Panc1 (cell line): Measurements from ENCODE around the gene HOXB3. TPM values are rescaled to one million over a fixed set of nuclear protein-coding genes. Genes with fewer than 3 reads are reported as not detected.

Source experiments
- ATAC-seq: fragments of 200-7000 bp; cut with Tn5 transposase; 2 replicates; pipeline ENCODE4 v1.9.1; 2020; ENCODE audit warnings: mild to moderate bottlenecking, moderate library complexity
- BruUV-seq: library from RNA; stranded (reverse); fragments of 400-500 nt; replicated peaks from 2 replicates; lab custom pipeline; 2021; lab: Mats Ljungman, UMichigan
- CTCF ChIA-PET: fragments of 300-600 bp; sonication (Branson Sonifier 250); formaldehyde crosslinking; loops from one replicate; lab custom pipeline; 2022; ENCODE audit warnings: antibody characterized with exemption; lab: Charles Lee
- POLR2A ChIA-PET: fragments of 300-600 bp; sonication (Branson Sonifier 250); formaldehyde crosslinking; loops from one replicate; lab custom pipeline; 2022; ENCODE audit warnings: antibody characterized with exemption; lab: Charles Lee
- DNase-seq: peaks from one replicate; pipeline ENCODE4 v3.0.0-alpha.2; 2010; ENCODE audit warnings: low read depth, low spot score
- H3K27ac ChIP-seq: 2 replicates; pipeline ENCODE4 v1.5.1; 2011; ENCODE audit warnings: mild to moderate bottlenecking, low read length, inconsistent platforms
- H3K27me3 ChIP-seq: fragments of 200-500 bp; sonication (Bioruptor generic); 2 replicates; pipeline ENCODE4 v1.6.0; 2014; ENCODE audit warnings: low read length, inconsistent platforms; ENCODE audit not compliant: control insufficient read depth, insufficient read depth
- H3K36me3 ChIP-seq: fragments of 200-500 bp; sonication (Bioruptor generic); 2 replicates; pipeline ENCODE4 v1.5.1; 2014; ENCODE audit warnings: inconsistent platforms, mild to moderate bottlenecking, low read length, moderate library complexity; ENCODE audit not compliant: control insufficient read depth, insufficient read depth
- H3K4me1 ChIP-seq: 2 replicates; pipeline ENCODE4 v1.5.1; 2011; ENCODE audit warnings: inconsistent platforms, mild to moderate bottlenecking, low read length, moderate library complexity; ENCODE audit not compliant: control insufficient read depth, insufficient read depth
- H3K4me3 ChIP-seq, 2 experiments: 2 replicates each; pipeline ENCODE4 v1.5.1; 2011 to 2012; ENCODE audit warnings: low read depth in 2 of 2, low read length in 2 of 2, mild to moderate bottlenecking in 2 of 2, inconsistent platforms in 1 of 2, moderate library complexity in 1 of 2
- H3K9me3 ChIP-seq: fragments of 200-500 bp; sonication (Bioruptor generic); 2 replicates; pipeline ENCODE4 v1.5.1; 2014; ENCODE audit warnings: low read depth, mild to moderate bottlenecking, inconsistent platforms, low read length, moderate library complexity; ENCODE audit not compliant: control insufficient read depth, insufficient read depth
- CTCF ChIP-seq: fragments of 450-650 bp; IDR thresholded peaks from 2 replicates; pipeline ENCODE4 v1.5.1; 2017; ENCODE audit warnings: mild to moderate bottlenecking
- POLR2AphosphoS5 ChIP-seq: IDR thresholded peaks from 2 replicates; pipeline ENCODE4 v1.6.1; 2012; ENCODE audit warnings: mild to moderate bottlenecking, low read depth, low read length, moderate library complexity
- REST ChIP-seq, 2 experiments: IDR thresholded peaks; 2 replicates each; pipeline ENCODE4 v1.6.1; 2011 to 2012; ENCODE audit warnings: low read depth in 2 of 2, control low read depth in 1 of 2, low read length in 1 of 2, mild to moderate bottlenecking in 1 of 2, moderate library complexity in 1 of 2; ENCODE audit not compliant: insufficient read depth in 1 of 2
- SIN3A ChIP-seq: IDR thresholded peaks from 2 replicates; pipeline ENCODE4 v1.6.1; 2012; ENCODE audit warnings: low read depth, mild to moderate bottlenecking, low read length, moderate library complexity, borderline replicate concordance; ENCODE audit not compliant: insufficient read depth
- TCF7L2 ChIP-seq: IDR thresholded peaks from 2 replicates; pipeline ENCODE4 v1.6.1; 2011; ENCODE audit warnings: mild to moderate bottlenecking, low read depth, low read length, inconsistent platforms
- in situ Hi-C: cut with HindIII; loops from 2 replicates; pipeline ENCODE4 v1.10.0; 2016; ENCODE audit warnings: low sequenced_read_pairs, low pct_unique_long_range_greater_than_20kb
- intact Hi-C: fragments of 100-400 bp; cut with micrococcal nuclease; formaldehyde crosslinking; loops from one replicate; pipeline ENCODE4 v1.10.0; 2022; ENCODE audit not compliant: unreplicated experiment
- total RNA-seq: library from RNA; stranded (reverse); gene quantifications from one replicate; pipeline ENCODE4 v1.2.1, GENCODE V29; 2021; ENCODE audit not compliant: unreplicated experiment

The HOXB3 gene
- total RNA-seq, 1 experiment from 2014 or later, result 127 TPM

GRCh38 chr17:48582750-48583069 is 7.3 kb downstream of the HOXB3 start:
- TF ChIP-seq TCF7L2 (no peak), POLR2AphosphoS5 (no peak)
- peaks cover 66% of the 10 kb centered on the region for H3K4me1 ChIP-seq
- no peak for ATAC-seq
- BruUV-seq, result TSS peak; percentile 54
- POLR2A ChIA-PET, result interaction anchor here (0.7 to 0.8 kb wide), 3 partner anchors 13 to 625 kb away, joined by 3 to 4 read pairs (median 4); partner anchors contain the start of gene PRR15L
- H3K27ac ChIP-seq, result peak overlapping the region; percentile 99
- no peak for DNase-seq
- H3K27me3 ChIP-seq, result no peaks in the 10 kb centered on the region
- CTCF ChIA-PET, result interaction anchor here (0.6 to 1.6 kb wide), 3 partner anchors 320 to 416 kb away, joined by 3 to 6 read pairs (median 4); no protein-coding TSS in a partner anchor
- H3K9me3 ChIP-seq, result no peaks in the 10 kb centered on the region
- intact Hi-C loops (no loop called here), in situ Hi-C loops (no loop called here)
- no peaks in the 10 kb centered on the region for H3K36me3 ChIP-seq
- peak overlapping the region; percentile 70 to 99 for H3K4me3 ChIP-seq

- H3K27ac ChIP-seq, result peak overlapping the region; percentile 99
- in situ Hi-C loops, result no loop called here
- TF ChIP-seq TCF7L2, result no peak
- TF ChIP-seq SIN3A, result no peak
- no peak; the same call in 1 of the 2 replicates for TF ChIP-seq POLR2AphosphoS5
- no peak for TF ChIP-seq REST (IDR thresholded peaks at IDR 0.05; ENCODE audit: insufficient read depth in 1 of 2, low read depth in 2 of 2, low read length in 1 of 2)
- no peak for TF ChIP-seq CTCF
- BruUV-seq, result no TSS peak
- H3K9me3 ChIP-seq, result no peaks in the 10 kb centered on the region
- ChIA-PET POLR2A (interaction anchor here (0.6 to 0.9 kb wide), 3 partner anchors 11 to 34 kb away, joined by 4 to 7 read pairs (median 7); no protein-coding TSS in a partner anchor), CTCF (interaction anchor here (0.6 to 0.7 kb wide), 3 partner anchors 244 to 1087 kb away, joined by 4 to 9 read pairs (median 6); no protein-coding TSS in a partner anchor)
- intact Hi-C loops, result no loop called here
- ATAC-seq (no peak), DNase-seq (no peak)
- peak overlapping the region; percentile 70 to 99 for H3K4me3 ChIP-seq
- no peaks in the 10 kb centered on the region for H3K27me3 ChIP-seq
- peaks cover 76% of the 10 kb centered on the region for H3K4me1 ChIP-seq
- H3K36me3 ChIP-seq, result peaks cover 9% of the 10 kb centered on the region
These were observed 10.1 kb downstream of the HOXB3 start for GRCh38 chr17:48579760-48580554.
